Stimulated activated CD4-positive, alpha-beta T cell treated with anti-CD3 and anti-CD28 coated beads, TNF-alpha, amount 100 ng/mL, for 4 hours (primary cell): Measurements from ENCODE around the gene GOLGA6C.
"Not testable (repeated sequence)": the region's sequence is repeated elsewhere in the genome, so short reads cannot be mapped to it uniquely, and the experiment has no call there.

Experiments used
- DNase-seq, 3 experiments: peaks; one replicate each; pipeline ENCODE4 v3.0.0-alpha.2; 2020; ENCODE audit warnings: low read depth in 3 of 3

Gene GOLGA6C

DNA sequence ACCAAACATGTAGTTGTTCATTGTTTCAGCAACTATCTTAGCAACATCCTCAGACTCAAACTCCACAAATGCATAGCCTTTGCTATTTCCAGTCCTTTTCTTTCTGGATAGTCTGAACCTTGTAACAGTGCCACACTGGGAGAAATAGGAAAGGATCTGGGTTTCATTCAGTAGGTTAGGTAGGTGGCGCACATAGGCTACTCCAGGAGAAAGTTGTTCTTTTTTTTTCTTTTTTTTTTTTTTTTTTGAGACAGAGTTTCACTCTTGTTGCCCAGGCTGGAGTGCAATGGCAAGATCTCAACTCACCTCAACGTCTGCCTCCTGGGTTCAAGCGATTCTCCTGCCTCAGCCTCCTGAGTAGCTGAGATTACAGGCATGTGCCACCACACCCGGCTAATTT lies 5.8 kb upstream of the GOLGA6C start:
- DNase-seq: not testable (repeated sequence)

DNA sequence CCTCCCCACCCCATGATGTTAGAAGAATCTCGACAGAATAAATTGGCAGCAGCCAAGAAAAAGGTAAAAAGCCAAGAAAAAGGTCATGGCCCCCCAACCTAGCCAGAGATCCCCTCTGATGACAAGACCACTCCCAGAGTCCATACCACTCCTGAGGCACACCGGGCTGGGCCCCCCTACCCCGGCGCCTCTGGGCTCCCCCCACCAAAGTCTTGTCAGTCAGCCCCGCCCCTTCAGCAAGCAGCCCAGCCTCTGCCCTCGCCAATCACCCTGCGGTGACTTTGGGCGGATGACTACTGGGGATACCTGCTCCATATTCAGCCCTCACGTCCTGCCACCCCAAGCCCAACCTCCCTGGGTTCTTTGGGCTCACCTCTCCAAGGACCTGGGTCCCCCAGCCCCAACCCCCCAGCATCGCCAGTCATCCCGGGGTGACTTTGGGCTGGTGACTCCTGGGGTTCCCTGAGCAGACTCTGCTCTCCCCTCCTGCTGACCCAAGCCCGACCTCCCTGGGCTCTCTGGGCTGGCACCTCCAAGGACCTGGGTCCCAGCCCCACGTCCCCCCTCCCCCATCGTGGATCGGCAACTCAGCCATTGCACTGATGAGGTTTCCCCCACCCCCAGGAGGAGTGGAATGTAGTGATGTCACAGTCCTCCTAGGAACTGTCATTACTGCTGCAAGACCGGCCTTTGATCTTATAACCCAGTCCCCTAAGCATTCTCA lies 648 bp downstream of the GOLGA6C start:
- not testable (repeated sequence) for DNase-seq

DNA sequence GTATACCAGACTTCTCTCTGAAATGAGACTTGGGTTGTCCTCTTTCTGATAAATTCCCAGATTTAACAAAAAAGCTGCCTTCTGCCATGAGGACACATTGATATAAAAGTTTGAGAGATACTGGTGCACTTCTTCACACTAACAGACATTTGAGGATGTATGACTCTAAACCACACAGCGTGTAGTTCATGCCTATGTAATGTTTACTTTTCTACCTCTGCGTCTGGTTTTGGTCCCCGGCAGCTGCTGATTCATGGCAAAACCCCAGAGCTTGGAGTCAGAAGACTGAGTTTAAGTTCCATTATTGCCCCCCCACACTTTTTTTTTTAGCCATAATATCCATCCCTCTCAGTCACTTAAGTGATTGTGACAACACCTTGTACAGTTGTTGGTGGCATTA lies 1.7 kb downstream of the GOLGA6C start:
- DNase-seq: not testable (repeated sequence)

DNA sequence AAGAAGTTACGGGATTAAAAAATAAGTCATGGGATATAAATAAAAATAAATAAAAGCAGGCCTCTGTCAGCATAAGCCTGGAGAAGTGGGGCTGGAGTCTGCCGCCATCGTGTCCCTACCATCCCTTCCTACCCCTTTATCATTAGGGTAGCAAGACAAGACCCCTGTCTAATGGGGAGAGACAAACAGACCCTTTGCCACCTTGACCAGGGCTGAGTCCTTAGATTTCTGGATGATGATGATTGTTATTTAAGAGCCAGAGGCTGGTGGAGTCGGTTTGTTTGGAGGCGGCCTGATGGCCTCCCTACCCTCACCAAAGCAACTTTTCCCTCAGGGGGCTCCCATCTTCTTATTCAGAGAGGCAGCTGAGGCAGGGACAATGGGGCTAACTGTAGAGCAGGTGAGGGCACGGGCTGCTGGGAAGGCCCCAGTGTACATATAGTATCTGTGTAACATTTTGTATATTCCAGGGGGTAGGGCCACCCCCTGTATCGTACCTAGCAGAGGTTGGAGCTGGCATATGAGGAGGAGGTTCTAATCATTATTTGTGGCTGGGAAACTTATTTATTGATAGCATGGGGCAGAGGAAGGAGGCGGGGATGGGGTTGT lies 15.7 kb downstream of the GOLGA6C start:
- DNase-seq: not testable (repeated sequence)

DNA sequence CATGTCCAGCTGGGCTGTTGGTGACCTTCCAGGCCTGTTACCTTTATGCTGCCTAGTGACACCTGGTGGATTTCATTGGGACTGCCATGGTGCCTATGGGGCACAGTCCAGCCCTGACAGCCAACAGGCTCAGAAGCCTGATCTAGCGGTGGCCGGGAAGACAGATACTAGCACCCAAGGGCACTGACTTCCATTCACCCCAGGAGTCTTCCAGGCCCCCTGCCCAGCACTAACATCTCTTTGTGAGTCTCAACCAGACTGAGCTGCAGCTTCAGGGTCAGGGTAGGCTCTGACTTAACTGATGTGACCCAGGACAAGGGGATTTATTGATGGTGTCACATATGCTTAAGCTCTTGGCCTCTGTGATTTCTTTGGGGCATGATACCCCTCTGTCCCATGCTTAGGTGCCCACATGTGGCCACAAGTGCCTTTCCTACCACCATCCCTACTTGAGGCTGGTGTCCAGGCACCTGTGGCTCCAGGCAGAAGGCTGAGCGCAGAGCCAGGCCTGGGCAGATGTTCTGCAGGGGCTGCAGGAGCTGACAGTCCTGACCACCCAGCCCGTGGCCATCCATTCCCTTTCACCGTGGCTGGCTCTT lies 16.5 kb downstream of the GOLGA6C start:
- peak in 2 of 3 experiments; percentile 27 to 44 for DNase-seq

DNA sequence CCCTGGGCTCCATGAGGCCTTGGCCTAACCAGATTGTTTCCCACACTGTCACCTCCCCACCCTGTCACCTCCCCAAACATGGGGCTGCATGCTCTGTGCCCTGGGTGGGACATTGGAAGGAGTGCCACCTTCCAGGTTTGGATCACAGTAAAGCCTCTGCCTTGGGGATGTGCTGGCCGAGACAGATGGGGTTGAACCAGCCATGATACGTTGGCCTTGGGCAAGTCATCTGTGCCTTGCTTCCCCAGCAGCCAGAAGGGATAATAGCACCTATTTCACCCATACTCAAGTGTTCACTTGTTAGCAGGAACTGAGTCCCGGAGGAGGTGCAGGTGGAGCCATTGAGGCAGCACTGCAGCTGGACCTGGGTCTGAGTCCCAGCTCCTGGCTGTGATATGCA lies 17.5 kb downstream of the GOLGA6C start:
- DNase-seq: not testable (repeated sequence)

DNA sequence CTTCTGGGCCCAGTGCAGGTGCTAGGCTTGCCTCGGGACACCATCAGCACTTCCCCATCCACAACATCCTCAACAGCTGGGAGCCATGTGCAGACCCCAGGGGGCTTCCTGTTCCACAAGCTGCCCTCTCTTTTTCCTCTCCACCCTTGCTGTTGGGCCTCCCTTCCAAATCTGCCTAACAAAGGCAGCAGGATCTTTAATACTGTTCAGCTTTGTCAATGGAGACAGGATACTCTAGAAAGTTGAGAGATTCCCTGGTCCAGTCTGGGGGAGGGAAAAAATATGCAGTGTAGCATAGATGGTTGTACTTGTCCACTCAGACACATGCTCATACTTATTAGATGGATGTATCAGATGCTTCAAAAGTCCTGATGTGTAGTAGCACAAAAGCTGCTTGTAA lies 20.4 kb downstream of the GOLGA6C start:
- DNase-seq: not testable (repeated sequence)

DNA sequence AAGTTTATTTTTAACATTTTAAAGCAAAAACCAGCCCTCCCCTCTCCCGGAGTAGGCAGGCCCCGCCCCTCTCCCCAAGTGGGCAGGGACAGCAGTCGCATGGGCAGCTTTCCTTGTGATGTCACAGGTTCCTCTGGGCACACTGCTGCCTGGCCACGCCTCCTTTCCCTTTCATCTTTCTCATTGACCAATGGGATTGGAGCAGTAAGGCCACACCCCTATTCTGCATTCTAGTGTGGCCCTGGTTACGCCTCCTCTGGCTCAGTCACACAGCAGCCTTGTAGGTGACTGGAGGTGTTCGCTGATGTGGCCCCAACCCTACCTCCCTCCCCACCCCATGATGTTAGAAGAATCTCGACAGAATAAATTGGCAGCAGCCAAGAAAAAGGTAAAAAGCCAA lies 24.4 kb downstream of the GOLGA6C start, which contains the start of gene GOLGA6D:
Gene GOLGA6D (plus strand): TSS at position 264 of the 400 bp plus-strand sequence. CDS start 41 bp downstream, at position 305.
- not testable (repeated sequence) for DNase-seq

DNA sequence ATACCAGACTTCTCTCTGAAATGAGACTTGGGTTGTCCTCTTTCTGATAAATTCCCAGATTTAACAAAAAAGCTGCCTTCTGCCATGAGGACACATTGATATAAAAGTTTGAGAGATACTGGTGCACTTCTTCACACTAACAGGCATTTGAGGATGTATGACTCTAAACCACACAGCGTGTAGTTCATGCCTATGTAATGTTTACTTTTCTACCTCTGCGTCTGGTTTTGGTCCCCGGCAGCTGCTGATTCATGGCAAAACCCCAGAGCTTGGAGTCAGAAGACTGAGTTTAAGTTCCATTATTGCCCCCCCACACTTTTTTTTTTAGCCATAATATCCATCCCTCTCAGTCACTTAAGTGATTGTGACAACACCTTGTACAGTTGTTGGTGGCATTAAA lies 26.0 kb downstream of the GOLGA6C start:
- not testable (repeated sequence) for DNase-seq

DNA sequence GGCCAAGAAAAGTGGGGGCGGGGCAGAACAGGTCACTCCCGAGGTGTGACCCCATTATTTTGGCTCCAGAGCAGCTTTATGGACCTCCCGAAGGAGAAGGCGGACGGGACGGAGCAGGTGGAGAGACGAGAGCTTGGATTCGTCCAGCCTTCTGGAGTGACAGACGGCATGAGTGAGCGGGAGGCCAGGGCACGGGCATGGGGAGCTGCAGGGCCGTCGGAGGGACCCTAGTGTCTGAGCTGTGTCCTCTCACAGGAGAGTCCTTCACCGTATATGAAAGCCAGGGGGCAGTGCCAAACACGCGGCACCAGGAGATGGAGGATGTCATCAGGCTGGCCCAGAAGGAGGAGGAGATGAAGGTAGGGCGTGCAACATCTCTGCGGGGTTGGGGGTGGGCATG lies 35.5 kb downstream of the GOLGA6C start:
- not testable (repeated sequence) for DNase-seq

DNA sequence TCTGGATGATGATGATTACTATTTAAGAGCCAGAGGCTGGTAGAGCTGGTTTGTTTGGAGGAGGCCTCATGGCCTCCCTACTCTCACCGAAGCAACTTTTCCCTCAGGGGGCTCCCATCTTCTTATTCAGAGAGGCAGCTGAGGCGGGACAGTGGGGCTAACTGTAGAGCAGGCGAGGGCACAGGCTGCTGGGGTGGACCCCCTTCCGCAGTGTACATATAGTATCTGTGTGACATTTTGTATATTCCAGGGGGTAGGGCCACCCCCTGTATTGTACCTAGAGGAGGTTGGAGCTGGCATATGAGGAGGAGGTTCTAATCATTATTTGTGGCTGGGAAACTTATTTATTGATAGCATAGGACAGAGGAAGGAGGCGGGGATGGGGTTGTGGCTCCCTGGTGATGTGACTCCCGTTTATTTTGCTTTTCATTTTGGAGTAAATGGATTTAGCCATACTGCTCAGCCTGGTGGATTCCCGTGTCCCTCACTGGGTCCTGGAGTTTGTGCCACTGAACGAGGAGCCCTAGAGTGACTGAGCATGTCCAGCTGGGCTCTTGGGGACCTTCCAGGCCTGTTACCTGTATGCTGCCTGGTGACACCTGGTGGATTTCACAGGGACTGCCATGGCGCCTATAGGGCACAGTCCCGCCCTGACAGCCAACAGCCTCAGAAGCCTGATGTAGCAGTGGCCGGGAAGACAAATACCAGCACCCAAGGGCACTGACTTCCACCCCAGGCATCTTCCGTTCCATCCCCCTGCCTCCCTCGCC lies 40.6 kb downstream of the GOLGA6C start:
- DNase-seq: not testable (repeated sequence)

DNA sequence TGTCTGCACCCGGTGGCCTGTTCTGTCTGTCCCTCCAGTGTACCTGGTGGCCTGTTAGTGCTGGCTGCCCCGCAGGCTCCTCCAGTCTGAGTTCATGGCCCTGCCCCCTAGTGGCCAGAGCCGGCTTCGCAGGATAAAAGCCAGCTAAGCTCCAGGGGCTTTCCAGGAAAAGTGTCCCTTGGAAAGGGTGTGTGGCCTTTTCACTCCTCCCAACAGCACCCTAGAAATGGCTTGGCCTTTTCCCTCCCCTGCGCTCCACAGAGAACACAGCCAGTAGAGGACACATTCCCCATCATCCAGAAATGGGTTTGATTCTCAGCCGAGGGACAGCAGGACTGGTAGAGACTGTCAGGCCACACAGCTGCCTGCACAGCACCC lies 41.2 kb downstream of the GOLGA6C start:
- peak; percentile 35 to 42 (median 40) for DNase-seq

DNA sequence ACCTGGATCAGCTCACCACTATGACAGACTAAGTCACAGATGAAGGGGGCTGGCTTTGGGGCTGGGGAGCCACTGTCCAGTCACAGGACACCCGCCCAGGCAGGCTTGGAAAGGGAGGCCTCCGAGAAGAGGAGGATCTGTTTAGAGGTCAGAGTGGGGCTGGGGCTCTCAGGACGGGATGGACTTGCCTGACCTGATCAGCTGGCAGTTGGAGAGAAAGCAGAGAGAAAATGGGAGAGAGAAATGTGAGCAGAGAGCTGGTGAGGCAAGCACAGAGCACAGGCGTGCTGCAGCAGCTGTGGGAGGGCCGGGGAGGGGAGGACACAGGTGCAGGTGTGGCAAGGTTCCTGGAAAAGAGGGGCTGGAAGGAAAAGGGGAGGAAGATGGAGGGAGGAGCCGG lies 41.9 kb downstream of the GOLGA6C start:
- not testable (repeated sequence) for DNase-seq

DNA sequence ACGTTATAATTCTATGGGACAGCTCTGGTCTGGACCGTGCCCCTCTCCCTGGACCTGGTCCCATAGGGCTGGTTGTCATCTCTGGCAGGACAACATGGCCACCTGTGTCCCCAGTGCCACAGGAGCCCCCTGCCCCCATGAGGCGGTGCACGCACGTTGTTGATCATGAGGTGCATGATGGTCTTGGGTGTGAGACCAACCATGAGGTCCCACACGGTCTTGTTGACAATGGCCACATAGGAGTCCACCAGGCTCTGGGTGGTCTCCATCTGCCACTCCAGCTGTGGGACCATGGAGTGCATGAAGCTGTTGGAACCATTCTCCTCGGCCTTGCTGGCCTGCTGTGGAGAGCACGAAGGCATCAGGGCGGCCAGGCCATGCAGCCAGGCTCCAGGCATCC lies 44.2 kb downstream of the GOLGA6C start:
- DNase-seq: no peak

DNA sequence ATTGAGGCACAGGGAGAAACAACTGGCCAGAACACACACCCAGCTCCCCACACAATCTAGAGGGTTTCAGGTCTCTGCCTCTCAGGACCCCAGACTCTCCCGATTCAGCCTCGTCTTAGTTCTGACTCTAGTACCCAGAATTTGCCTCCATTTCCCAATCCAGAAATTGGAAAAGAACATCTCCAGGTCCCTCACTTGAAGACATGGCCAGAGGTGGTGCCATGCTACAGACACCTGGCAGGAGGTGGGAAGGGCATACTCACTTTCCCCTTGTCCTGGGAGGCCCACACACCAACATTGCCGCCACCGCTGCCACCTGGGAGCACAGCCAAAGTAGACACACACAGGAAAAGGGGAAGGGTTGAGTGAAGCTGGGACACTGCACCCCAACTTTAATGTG lies 44.6 kb downstream of the GOLGA6C start:
- not testable (repeated sequence) for DNase-seq

DNA sequence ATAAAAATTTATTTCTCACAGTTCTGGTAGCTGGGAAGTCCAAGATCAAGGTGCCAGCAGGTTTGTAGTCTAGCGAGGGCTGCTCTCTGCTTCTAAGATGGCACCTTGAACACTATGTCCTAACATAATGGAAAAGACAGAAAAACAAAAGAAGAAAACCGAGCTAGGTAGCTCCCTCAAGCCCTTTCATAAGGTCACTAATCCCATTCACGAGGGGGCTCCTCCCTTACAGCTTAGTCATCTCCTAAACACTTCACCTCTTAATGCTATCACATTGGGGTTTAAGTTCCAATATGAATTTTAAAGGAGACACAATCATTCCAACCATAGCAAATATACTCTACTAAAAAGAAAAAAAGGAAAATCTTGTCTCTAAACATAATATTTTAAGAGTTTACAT lies 48.1 kb downstream of the GOLGA6C start:
- no peak for DNase-seq

DNA sequence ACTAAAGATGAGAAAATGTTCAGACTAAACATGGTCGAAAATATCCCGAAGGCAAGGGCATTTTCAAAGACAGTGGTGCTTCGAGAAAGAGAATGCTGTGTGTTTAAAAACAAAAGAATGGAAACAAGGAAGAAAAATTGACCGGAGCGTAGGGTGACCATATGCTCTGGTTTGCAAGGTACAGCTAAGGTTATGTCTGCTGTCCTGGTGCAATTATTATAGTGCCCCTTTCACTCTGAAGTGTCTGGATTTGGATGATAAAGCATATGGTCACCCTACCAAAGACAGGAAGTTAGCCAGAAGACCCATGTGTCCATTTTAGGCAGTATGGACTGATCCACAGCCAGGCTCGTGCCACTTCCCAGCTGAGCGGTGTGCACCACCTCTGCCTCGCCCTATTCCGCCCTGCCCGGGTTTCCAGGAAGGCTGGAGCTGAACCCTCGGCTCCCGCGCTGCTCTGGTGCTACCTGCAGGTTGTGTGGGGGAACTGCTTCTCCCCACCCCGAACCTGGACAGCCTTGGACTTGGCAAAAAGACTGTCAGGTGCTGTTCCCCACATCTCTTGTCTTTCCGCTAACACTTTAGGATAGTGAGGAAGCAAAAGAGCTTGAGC lies 49.8 kb downstream of the GOLGA6C start:
- DNase-seq: no peak

DNA sequence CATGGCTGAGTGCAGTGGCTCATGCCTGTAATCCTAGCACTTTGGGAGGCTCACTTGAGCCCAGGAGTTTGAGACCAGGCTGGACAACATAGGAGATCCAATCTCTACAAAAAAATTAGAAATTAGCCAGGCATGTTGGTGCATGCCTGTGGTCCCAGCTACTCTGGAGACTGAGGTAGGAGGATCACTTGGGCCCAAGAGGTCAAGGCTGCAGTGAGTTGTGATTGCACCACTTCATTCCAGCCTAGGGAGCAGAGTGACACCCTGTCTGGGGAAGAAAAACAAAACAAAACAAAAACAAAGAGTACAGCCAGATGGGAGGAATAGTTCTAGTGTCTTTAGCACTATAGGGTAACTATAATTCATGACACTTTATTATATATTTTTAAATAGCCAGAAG lies 51.6 kb downstream of the GOLGA6C start:
- DNase-seq: no peak

DNA sequence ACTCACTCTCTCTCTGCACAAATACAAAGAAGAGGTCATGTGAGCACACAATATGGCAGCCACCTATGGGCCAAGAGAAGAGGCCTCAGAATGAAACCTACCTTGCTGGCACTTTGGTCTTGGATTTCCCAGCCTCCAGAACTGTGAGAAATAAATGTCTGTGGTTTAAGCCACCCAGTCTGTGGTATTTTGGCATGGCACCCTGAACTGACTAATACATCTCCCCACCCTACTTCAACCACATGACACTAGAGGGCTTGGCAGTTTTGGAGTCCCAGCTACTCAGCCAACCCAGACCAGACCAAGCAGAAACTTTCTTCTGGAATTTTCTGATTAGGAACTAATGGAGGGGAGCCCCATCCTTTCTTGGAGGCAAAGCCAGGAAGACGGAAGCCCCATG lies 54.4 kb downstream of the GOLGA6C start:
- DNase-seq: not testable (repeated sequence)

DNA sequence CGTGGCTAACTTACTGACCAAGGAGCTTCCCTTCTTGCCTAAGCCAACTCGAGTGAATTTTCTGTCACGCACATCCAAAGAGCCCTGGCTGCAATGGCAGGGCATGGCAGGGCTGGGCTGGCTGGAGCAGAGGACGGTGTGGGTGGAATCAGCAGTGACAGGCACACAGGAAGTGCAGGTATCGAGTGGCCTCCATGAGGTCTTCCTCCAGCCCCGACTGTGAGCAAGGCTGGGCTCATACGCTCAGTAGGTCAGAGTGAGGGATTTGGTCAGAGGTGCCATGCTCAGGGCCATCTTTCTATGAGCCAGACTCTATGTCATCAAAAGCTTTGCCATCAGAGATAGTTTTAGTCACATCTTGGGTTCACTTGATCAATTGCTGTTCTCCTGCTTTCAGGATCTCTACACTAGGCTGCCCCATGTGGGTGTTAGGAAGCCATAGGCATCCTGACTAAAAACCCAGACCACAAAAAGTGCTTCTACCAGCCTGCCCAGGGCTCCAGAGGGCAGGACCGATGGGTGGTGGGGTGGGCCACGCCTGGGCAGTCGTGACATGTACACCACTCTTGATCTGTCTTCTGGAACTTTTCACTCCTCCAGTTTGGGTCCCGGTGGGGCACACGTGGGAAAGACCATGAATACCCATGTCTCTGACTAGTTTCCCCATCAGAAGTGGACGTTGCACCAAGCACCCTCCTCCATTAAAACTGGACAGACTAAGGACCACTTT lies 55.1 kb downstream of the GOLGA6C start:
- no peak for DNase-seq
